HEK293 (cell line): ENCODE results near the gene TWIST2.

Experiments used
- CTCF ChIA-PET: fragments of 350-600 bp; formaldehyde crosslinking; extraction: SDS; loops from one replicate; lab custom pipeline; 2021; ENCODE audit warnings: antibody characterized with exemption; lab: Yijun Ruan, JAX
- POLR2A ChIA-PET: fragments of 300-600 bp; formaldehyde crosslinking; extraction: SDS; loops from one replicate; lab custom pipeline; 2020; ENCODE audit warnings: antibody characterized with exemption, inconsistent platforms; lab: Yijun Ruan, JAX
- H3K27ac ChIP-seq: fragments of 200-500 bp; sonication (Bioruptor generic); 2 replicates; pipeline ENCODE4 v1.5.1; 2014; ENCODE audit warnings: low read depth, low read length, control low read depth, inconsistent platforms; ENCODE audit errors: extremely low read depth
- H3K36me3 ChIP-seq, 2 experiments: fragments of 200-500 bp in 1 of 2; sonication (Bioruptor generic) in 1 of 2; 1 replicate in 1 of 2; 2 replicates in 1 of 2; pipeline ENCODE4 v1.5.1; 2014 to 2017; ENCODE audit warnings: inconsistent platforms in 2 of 2, low read length in 2 of 2; ENCODE audit not compliant: control insufficient read depth in 2 of 2, insufficient read depth in 1 of 2
- H3K4me1 ChIP-seq: fragments of 200-500 bp; sonication (Bioruptor generic); 2 replicates; pipeline ENCODE4 v1.5.1; 2014; ENCODE audit warnings: mild to moderate bottlenecking, low read length, inconsistent platforms; ENCODE audit not compliant: control insufficient read depth, insufficient read depth
- H3K4me3 ChIP-seq: 2 replicates; pipeline ENCODE4 v1.5.1; 2011; ENCODE audit warnings: low read depth, mild to moderate bottlenecking, control low read depth, low read length, moderate library complexity
- H3K9me3 ChIP-seq: fragments of 200-500 bp; sonication (Bioruptor generic); 2 replicates; pipeline ENCODE4 v1.5.1; 2014; ENCODE audit warnings: low read depth, low read length, inconsistent platforms; ENCODE audit not compliant: control insufficient read depth, insufficient read depth
- BCL11A ChIP-seq: fragments of 450-650 bp; formaldehyde crosslinking; IDR thresholded peaks from 2 replicates; pipeline ENCODE4 v1.5.1; 2016; ENCODE audit warnings: low read depth, missing biosample characterization, missing genetic modification characterization
- GLI2 ChIP-seq: fragments of 450-650 bp; formaldehyde crosslinking; IDR thresholded peaks from 2 replicates; pipeline ENCODE4; 2017; ENCODE audit warnings: missing biosample characterization, missing genetic modification characterization, low read depth, borderline replicate concordance
- GLIS2 ChIP-seq: fragments of 450-650 bp; formaldehyde crosslinking; IDR thresholded peaks from 2 replicates; pipeline ENCODE4 v1.5.1; 2016; ENCODE audit warnings: missing biosample characterization, missing genetic modification characterization
- MYNN ChIP-seq: fragments of 450-650 bp; formaldehyde crosslinking; IDR thresholded peaks from 2 replicates; pipeline ENCODE4 v1.5.1; 2016; ENCODE audit warnings: missing biosample characterization, missing genetic modification characterization, borderline replicate concordance
- OSR2 ChIP-seq: fragments of 450-650 bp; formaldehyde crosslinking; IDR thresholded peaks from 2 replicates; pipeline ENCODE4 v1.5.1; 2016; ENCODE audit warnings: missing biosample characterization, missing genetic modification characterization
- SALL2 ChIP-seq: fragments of 450-650 bp; formaldehyde crosslinking; IDR thresholded peaks from 2 replicates; pipeline ENCODE4 v1.5.0; 2017; ENCODE audit warnings: missing biosample characterization, mild to moderate bottlenecking, missing genetic modification characterization, borderline replicate concordance
- TCF7L2 ChIP-seq: IDR thresholded peaks from 2 replicates; pipeline ENCODE4 v1.6.1; 2011; ENCODE audit warnings: low read depth, mild to moderate bottlenecking, inconsistent platforms, low read length, moderate library complexity, borderline replicate concordance
- ZBTB1 ChIP-seq: fragments of 450-650 bp; formaldehyde crosslinking; IDR thresholded peaks from 2 replicates; pipeline ENCODE4 v1.5.1; 2016; ENCODE audit warnings: missing biosample characterization, missing genetic modification characterization
- ZNF19 ChIP-seq: fragments of 450-650 bp; formaldehyde crosslinking; IDR thresholded peaks from 2 replicates; pipeline ENCODE4; 2016; ENCODE audit warnings: missing biosample characterization, missing genetic modification characterization, low read depth
- ZNF223 ChIP-seq: fragments of 450-650 bp; formaldehyde crosslinking; IDR thresholded peaks from 2 replicates; pipeline ENCODE4 v1.5.1; 2016; ENCODE audit warnings: missing biosample characterization, missing genetic modification characterization
- ZNF239 ChIP-seq: fragments of 450-650 bp; formaldehyde crosslinking; IDR thresholded peaks from 2 replicates; pipeline ENCODE4 v1.5.1; 2016; ENCODE audit warnings: missing biosample characterization, missing genetic modification characterization
- ZNF555 ChIP-seq: fragments of 450-650 bp; formaldehyde crosslinking; conservative IDR thresholded peaks from 2 replicates; pipeline ENCODE4 v1.5.1; 2017; ENCODE audit warnings: missing biosample characterization, mild to moderate bottlenecking, missing genetic modification characterization, inconsistent platforms
- ZNF624 ChIP-seq: fragments of 450-650 bp; formaldehyde crosslinking; IDR thresholded peaks from 2 replicates; pipeline ENCODE4 v1.5.1; 2017; ENCODE audit warnings: missing biosample characterization, missing genetic modification characterization
- ZNF654 ChIP-seq: fragments of 450-650 bp; formaldehyde crosslinking; IDR thresholded peaks from 2 replicates; pipeline ENCODE4 v1.5.1; 2016; ENCODE audit warnings: low read depth, missing biosample characterization, missing genetic modification characterization
- ZNF777 ChIP-seq: fragments of 450-650 bp; formaldehyde crosslinking; IDR thresholded peaks from 2 replicates; pipeline ENCODE4 v1.5.1; 2017; ENCODE audit warnings: missing biosample characterization, missing genetic modification characterization, borderline replicate concordance
- ZNF792 ChIP-seq: fragments of 450-650 bp; formaldehyde crosslinking; IDR thresholded peaks from 2 replicates; pipeline ENCODE4 v1.5.1; 2016; ENCODE audit warnings: missing biosample characterization, missing genetic modification characterization
- TF ChIP-seq, protein P1 (sequence below): fragments of 450-650 bp; formaldehyde crosslinking; IDR thresholded peaks from 2 replicates; pipeline ENCODE4 v1.5.1; 2016; ENCODE audit warnings: missing biosample characterization, missing genetic modification characterization, low read depth
- TF ChIP-seq, protein P2 (sequence below): fragments of 450-650 bp; formaldehyde crosslinking; IDR thresholded peaks from 2 replicates; pipeline ENCODE4 v1.5.1; 2016; ENCODE audit warnings: missing biosample characterization, missing genetic modification characterization
- TF ChIP-seq, protein P3 (sequence below): fragments of 450-650 bp; formaldehyde crosslinking; IDR thresholded peaks from 2 replicates; pipeline ENCODE4 v1.5.0; 2017; ENCODE audit warnings: missing biosample characterization, missing genetic modification characterization, borderline replicate concordance
- TF ChIP-seq, protein P4 (sequence below): fragments of 450-650 bp; IDR thresholded peaks from 2 replicates; pipeline ENCODE4 v1.5.1; 2018; ENCODE audit warnings: missing biosample characterization, mild to moderate bottlenecking, missing genetic modification characterization
- TF ChIP-seq, protein P5 (sequence below): fragments of 450-650 bp; formaldehyde crosslinking; conservative IDR thresholded peaks from 2 replicates; pipeline ENCODE4 v1.5.1; 2016; ENCODE audit warnings: low read depth, missing biosample characterization, missing genetic modification characterization

The TWIST2 gene

DNA sequence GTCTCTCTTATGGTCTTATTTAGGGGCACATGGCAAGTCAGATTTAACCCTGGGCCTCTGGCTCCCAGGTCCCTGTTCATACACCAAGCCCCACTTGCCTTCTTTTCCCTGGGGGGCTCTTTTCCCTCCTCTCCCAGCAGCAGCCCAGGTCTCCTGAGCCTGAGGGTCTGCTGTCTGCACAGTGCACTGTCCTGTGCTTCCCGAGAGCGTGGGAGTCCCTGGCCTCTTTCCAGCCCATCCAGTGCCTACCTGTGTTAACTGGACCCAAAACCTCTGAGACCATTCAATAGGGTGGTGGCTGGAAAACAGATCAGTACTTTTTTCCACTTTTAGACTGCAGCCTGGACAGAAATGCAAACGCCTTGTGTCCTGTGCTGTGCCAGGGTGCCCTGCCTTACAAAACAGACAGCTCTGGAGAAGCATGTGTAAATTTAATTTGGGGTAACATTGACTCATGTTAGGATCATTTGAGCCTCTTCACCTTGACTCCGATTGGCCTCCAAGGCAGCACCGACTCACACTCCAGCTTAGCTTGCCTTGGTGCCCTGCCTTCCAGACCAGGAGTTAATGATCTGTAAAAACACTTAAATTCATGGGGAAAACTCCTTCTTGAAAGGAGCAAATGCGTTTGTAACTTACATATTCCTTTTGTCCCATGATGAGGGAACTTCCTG, 34.3 kb downstream of the TWIST2 start:
- Histone ChIP-seq H3K9me3 (no peaks in the 10 kb centered on the region), H3K4me3 (no peak overlapping the region), H3K27ac (no peak overlapping the region), H3K4me1 (no peaks in the 10 kb centered on the region), H3K36me3 (no peaks in the 10 kb centered on the region)
- no peak for TF ChIP-seq ZNF777
- TF ChIP-seq ZNF624 = no peak
- no peak for TF ChIP-seq ZNF239 (tag by site-specific recombination)
- TF ChIP-seq BCL11A (tag by site-specific recombination) = no peak
- no peak for TF ChIP-seq SALL2
- TF ChIP-seq, protein P1, sequence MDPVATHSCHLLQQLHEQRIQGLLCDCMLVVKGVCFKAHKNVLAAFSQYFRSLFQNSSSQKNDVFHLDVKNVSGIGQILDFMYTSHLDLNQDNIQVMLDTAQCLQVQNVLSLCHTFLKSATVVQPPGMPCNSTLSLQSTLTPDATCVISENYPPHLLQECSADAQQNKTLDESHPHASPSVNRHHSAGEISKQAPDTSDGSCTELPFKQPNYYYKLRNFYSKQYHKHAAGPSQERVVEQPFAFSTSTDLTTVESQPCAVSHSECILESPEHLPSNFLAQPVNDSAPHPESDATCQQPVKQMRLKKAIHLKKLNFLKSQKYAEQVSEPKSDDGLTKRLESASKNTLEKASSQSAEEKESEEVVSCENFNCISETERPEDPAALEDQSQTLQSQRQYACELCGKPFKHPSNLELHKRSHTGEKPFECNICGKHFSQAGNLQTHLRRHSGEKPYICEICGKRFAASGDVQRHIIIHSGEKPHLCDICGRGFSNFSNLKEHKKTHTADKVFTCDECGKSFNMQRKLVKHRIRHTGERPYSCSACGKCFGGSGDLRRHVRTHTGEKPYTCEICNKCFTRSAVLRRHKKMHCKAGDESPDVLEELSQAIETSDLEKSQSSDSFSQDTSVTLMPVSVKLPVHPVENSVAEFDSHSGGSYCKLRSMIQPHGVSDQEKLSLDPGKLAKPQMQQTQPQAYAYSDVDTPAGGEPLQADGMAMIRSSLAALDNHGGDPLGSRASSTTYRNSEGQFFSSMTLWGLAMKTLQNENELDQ (tag by site-specific recombination) = no peak
- no peak for TF ChIP-seq ZNF223
- no peak for TF ChIP-seq GLI2 (tag by site-specific recombination)
- no peak for TF ChIP-seq ZNF19 (tag by site-specific recombination)
- TF ChIP-seq ZNF555 = no peak
- ChIA-PET POLR2A (no interaction called here), CTCF (no interaction called here)

DNA sequence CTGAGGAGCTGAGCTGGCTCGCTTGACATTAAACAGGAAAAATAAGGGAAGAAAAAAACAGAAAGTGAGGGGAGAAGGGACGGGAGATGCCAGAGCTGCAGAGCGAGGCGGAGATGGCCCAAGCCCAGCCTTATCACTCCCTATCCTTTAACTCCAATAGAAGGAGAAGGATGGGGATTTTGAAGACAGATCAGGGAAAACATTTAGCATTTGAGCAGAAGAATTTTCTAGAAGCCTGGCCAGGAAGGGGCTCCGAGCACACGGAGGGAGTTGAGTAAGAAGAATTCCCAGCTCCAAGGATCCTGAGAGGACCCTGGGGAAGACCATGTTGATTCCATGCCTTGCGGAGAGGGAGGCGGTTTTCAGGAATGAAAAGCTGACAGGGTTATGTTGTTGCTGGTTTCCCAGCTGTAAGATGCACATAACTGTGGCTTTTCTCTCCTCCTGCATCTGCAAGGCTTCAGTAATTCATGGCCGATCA, 35.6 kb downstream of the TWIST2 start:
- H3K4me1 ChIP-seq = no peaks in the 10 kb centered on the region
- ChIA-PET POLR2A (no interaction called here), CTCF (interaction anchor here (1.9 kb wide), 1 partner anchor 9 kb away, joined by 7 read pairs; no protein-coding TSS in a partner anchor)
- no peak for TF ChIP-seq ZBTB1 (tag by site-specific recombination)
- no peak for TF ChIP-seq MYNN (tag by site-specific recombination)
- TF ChIP-seq ZNF654 (tag by site-specific recombination) = no peak
- TF ChIP-seq GLIS2 = no peak
- TF ChIP-seq OSR2 = no peak
- TF ChIP-seq, protein P2, sequence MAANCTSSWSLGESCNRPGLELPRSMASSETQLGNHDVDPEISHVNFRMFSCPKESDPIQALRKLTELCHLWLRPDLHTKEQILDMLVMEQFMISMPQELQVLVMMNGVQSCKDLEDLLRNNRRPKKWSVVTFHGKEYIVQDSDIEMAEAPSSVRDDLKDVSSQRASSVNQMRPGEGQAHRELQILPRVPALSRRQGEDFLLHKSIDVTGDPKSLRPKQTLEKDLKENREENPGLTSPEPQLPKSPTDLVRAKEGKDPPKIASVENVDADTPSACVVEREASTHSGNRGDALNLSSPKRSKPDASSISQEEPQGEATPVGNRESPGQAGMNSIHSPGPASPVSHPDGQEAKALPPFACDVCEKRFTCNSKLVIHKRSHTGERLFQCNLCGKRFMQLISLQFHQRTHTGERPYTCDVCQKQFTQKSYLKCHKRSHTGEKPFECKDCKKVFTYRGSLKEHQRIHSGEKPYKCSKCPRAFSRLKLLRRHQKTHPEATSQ (tag by site-specific recombination) = no peak
- TF ChIP-seq, protein P3, sequence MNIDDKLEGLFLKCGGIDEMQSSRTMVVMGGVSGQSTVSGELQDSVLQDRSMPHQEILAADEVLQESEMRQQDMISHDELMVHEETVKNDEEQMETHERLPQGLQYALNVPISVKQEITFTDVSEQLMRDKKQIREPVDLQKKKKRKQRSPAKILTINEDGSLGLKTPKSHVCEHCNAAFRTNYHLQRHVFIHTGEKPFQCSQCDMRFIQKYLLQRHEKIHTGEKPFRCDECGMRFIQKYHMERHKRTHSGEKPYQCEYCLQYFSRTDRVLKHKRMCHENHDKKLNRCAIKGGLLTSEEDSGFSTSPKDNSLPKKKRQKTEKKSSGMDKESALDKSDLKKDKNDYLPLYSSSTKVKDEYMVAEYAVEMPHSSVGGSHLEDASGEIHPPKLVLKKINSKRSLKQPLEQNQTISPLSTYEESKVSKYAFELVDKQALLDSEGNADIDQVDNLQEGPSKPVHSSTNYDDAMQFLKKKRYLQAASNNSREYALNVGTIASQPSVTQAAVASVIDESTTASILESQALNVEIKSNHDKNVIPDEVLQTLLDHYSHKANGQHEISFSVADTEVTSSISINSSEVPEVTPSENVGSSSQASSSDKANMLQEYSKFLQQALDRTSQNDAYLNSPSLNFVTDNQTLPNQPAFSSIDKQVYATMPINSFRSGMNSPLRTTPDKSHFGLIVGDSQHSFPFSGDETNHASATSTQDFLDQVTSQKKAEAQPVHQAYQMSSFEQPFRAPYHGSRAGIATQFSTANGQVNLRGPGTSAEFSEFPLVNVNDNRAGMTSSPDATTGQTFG (tag by site-specific recombination) = no peak
- TF ChIP-seq TCF7L2 = no peak
- TF ChIP-seq, protein P4, sequence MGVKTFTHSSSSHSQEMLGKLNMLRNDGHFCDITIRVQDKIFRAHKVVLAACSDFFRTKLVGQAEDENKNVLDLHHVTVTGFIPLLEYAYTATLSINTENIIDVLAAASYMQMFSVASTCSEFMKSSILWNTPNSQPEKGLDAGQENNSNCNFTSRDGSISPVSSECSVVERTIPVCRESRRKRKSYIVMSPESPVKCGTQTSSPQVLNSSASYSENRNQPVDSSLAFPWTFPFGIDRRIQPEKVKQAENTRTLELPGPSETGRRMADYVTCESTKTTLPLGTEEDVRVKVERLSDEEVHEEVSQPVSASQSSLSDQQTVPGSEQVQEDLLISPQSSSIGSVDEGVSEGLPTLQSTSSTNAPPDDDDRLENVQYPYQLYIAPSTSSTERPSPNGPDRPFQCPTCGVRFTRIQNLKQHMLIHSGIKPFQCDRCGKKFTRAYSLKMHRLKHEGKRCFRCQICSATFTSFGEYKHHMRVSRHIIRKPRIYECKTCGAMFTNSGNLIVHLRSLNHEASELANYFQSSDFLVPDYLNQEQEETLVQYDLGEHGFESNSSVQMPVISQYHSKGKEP (tag by site-specific recombination) = no peak
- TF ChIP-seq, protein P5, sequence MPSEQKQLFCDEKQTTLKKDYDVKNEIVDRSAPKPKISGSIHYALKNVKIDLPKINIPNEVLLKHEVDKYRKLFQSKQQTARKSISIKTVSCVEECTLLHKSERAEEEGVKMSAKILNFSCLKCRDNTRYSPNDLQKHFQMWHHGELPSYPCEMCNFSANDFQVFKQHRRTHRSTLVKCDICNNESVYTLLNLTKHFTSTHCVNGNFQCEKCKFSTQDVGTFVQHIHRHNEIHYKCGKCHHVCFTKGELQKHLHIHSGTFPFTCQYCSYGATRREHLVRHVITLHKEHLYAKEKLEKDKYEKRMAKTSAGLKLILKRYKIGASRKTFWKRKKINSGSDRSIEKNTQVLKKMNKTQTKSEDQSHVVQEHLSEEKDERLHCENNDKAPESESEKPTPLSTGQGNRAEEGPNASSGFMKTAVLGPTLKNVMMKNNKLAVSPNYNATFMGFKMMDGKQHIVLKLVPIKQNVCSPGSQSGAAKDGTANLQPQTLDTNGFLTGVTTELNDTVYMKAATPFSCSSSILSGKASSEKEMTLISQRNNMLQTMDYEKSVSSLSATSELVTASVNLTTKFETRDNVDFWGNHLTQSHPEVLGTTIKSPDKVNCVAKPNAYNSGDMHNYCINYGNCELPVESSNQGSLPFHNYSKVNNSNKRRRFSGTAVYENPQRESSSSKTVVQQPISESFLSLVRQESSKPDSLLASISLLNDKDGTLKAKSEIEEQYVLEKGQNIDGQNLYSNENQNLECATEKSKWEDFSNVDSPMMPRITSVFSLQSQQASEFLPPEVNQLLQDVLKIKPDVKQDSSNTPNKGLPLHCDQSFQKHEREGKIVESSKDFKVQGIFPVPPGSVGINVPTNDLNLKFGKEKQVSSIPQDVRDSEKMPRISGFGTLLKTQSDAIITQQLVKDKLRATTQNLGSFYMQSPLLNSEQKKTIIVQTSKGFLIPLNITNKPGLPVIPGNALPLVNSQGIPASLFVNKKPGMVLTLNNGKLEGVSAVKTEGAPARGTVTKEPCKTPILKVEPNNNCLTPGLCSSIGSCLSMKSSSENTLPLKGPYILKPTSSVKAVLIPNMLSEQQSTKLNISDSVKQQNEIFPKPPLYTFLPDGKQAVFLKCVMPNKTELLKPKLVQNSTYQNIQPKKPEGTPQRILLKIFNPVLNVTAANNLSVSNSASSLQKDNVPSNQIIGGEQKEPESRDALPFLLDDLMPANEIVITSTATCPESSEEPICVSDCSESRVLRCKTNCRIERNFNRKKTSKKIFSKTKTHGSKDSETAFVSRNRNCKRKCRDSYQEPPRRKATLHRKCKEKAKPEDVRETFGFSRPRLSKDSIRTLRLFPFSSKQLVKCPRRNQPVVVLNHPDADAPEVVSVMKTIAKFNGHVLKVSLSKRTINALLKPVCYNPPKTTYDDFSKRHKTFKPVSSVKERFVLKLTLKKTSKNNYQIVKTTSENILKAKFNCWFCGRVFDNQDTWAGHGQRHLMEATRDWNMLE (tag by site-specific recombination) = no peak
- TF ChIP-seq ZNF792 (tag by site-specific recombination) = no peak

More for the DNA sequence above, 35.6 kb downstream of the TWIST2 start:
- Histone ChIP-seq H3K27ac (no peak overlapping the region), H3K4me3 (no peak overlapping the region), H3K9me3 (no peaks in the 10 kb centered on the region), H3K36me3 (no peaks in the 10 kb centered on the region)
